NT2/D1 (cell line): Measurements from ENCODE around the gene ZDHHC1.

Source experiments
- SUZ12 ChIP-seq: IDR thresholded peaks from 2 replicates; pipeline ENCODE4 v1.6.1; 2011; ENCODE audit not compliant: insufficient read length, insufficient read depth; ENCODE audit errors: extremely low read depth
- YY1 ChIP-seq: IDR thresholded peaks from 2 replicates; pipeline ENCODE4 v1.6.1; 2011; ENCODE audit not compliant: insufficient read length, insufficient read depth
- ZNF274 ChIP-seq: IDR thresholded peaks from 2 replicates; pipeline ENCODE4 v1.6.1; 2011; ENCODE audit warnings: mild to moderate bottlenecking, low read depth, low read length

GRCh38 chr16:67395105-67395457 is 21.2 kb downstream of the ZDHHC1 start:
- no peak for TF ChIP-seq YY1
- TF ChIP-seq ZNF274 = no peak
- TF ChIP-seq SUZ12 = no peak
